GM12878 (cell line): ENCODE data around the gene SETD1B. TPM values are rescaled to one million over a fixed set of nuclear protein-coding genes. Genes with fewer than 3 reads are reported as not detected.

Experiments
- ATAC-seq: fragments of 200-7000 bp; cut with Tn5 transposase; 3 replicates; pipeline ENCODE4 v1.9.1; 2020; ENCODE audit warnings: mild to moderate bottlenecking, moderate library complexity
- BruUV-seq: library from RNA; stranded (reverse); fragments of 400-500 nt; replicated peaks from 2 replicates; lab custom pipeline; 2021; lab: Mats Ljungman, UMichigan
- CTCF ChIA-PET: fragments of 300-600 bp; sonication (Branson Sonifier 250); formaldehyde crosslinking; extraction: SDS; loops from one replicate; lab custom pipeline; 2021; ENCODE audit warnings: inconsistent platforms; lab: Yijun Ruan, JAX
- POLR2A ChIA-PET: fragments of 350-600 bp; formaldehyde crosslinking; extraction: SDS; loops from one replicate; lab custom pipeline; 2021; ENCODE audit warnings: inconsistent platforms; lab: Charles Lee
- RAD21 ChIA-PET: fragments of 300-600 bp; sonication (Branson Sonifier 250); formaldehyde crosslinking; loops from one replicate; lab custom pipeline; 2023; ENCODE audit warnings: antibody characterized with exemption; ENCODE audit not compliant: unreplicated experiment; lab: Charles Lee
- SMC1A ChIA-PET: fragments of 300-600 bp; sonication (Branson Sonifier 250); formaldehyde crosslinking; loops from one replicate; lab custom pipeline; 2023; ENCODE audit not compliant: unreplicated experiment, uncharacterized antibody; lab: Charles Lee
- DNase-seq: peaks from one replicate; pipeline ENCODE4 v3.0.0-alpha.2; 2011; ENCODE audit warnings: low read depth, low spot score
- FAIRE-seq: peaks from 3 replicates; lab custom pipeline; 2011; peaks lifted over from hg19 to GRCh38; lab: Jason Lieb, UNC
- H2AFZ ChIP-seq: 2 replicates; pipeline ENCODE4 v1.6.0; 2011; ENCODE audit warnings: low read depth, low read length, control low read depth; ENCODE audit not compliant: control insufficient read depth
- H3K27ac ChIP-seq: 2 replicates; pipeline ENCODE4 v1.5.1; 2011; ENCODE audit warnings: control low read depth; ENCODE audit not compliant: control insufficient read depth, insufficient read depth
- H3K27me3 ChIP-seq, 2 experiments: replicated peaks in 1 of 2; 2 replicates each; pipeline versions ENCODE4 v1.6.0 to v1.6.1; 2011; ENCODE audit warnings: low read length in 1 of 2; ENCODE audit not compliant: control insufficient read depth in 2 of 2, insufficient read depth in 2 of 2
- H3K36me3 ChIP-seq, 2 experiments: 2 replicates each; pipeline ENCODE4 v1.5.1; 2011; ENCODE audit warnings: low read length in 1 of 2; ENCODE audit not compliant: control insufficient read depth in 2 of 2, insufficient read depth in 2 of 2
- H3K4me1 ChIP-seq: 2 replicates; pipeline ENCODE4 v1.6.1; 2011; ENCODE audit warnings: mild to moderate bottlenecking, low read length, moderate library complexity, mixed read lengths; ENCODE audit not compliant: control insufficient read depth, insufficient read depth
- H3K4me2 ChIP-seq: 2 replicates; pipeline ENCODE4 v1.6.0; 2011; ENCODE audit warnings: control low read depth; ENCODE audit not compliant: control insufficient read depth, insufficient read depth
- H3K4me3 ChIP-seq: fragments of 200-600 bp; sonication (generic); 2 replicates; pipeline ENCODE4 v1.5.1; 2016
- H3K79me2 ChIP-seq: 2 replicates; pipeline ENCODE4 v1.6.0; 2011; ENCODE audit warnings: low read length; ENCODE audit not compliant: control insufficient read depth, insufficient read depth
- H3K9ac ChIP-seq: 2 replicates; pipeline ENCODE4 v1.8.0; 2011; ENCODE audit warnings: low read length, control low read depth, mixed read lengths; ENCODE audit not compliant: control insufficient read depth, insufficient read depth
- H3K9me3 ChIP-seq: replicated peaks from 3 replicates; pipeline ENCODE4 v1.5.1; 2011; ENCODE audit warnings: mild to moderate bottlenecking, low read length; ENCODE audit not compliant: control insufficient read depth, insufficient read depth
- H4K20me1 ChIP-seq: 2 replicates; pipeline ENCODE4 v1.6.0; 2011; ENCODE audit not compliant: control insufficient read depth, insufficient read depth
- GABPA ChIP-seq: IDR thresholded peaks from 2 replicates; pipeline ENCODE4 v1.6.1; 2014; ENCODE audit warnings: antibody characterized with exemption, low read depth, mild to moderate bottlenecking, inconsistent platforms
- PBX3 ChIP-seq: IDR thresholded peaks from 2 replicates; pipeline ENCODE4 v1.6.1; 2011; ENCODE audit warnings: mild to moderate bottlenecking, low read depth, low read length, moderate library complexity; ENCODE audit not compliant: insufficient replicate concordance
- POU2F2 ChIP-seq: IDR thresholded peaks from 3 replicates; pipeline ENCODE4 v1.6.1; 2011; ENCODE audit warnings: low read depth, mild to moderate bottlenecking, low read length, borderline replicate concordance
- WGBS: methylation state at CpG from one replicate; pipeline ENCODE4 v1.1.6; 2016; ENCODE audit warnings: low lambda C conversion rate; ENCODE audit not compliant: insufficient replicate concordance, insufficient coverage; ENCODE audit errors: missing lambda C conversion rate; 5-methylcytosine and 5-hydroxymethylcytosine counted together
- in situ Hi-C: fragments of 300-500 bp; cut with MboI; formaldehyde crosslinking; loops from 9 replicates; pipeline ENCODE4 v1.14.3; 2018; ENCODE audit warnings: mixed read lengths
- intact Hi-C: fragments of 100-400 bp; cut with micrococcal nuclease; formaldehyde crosslinking; loops from one replicate; pipeline ENCODE4 v1.14.2; 2022; ENCODE audit not compliant: unreplicated experiment
- polyA plus RNA-seq, 11 experiments: library from polyadenylated mRNA; depleted of rRNA in 4 of 11; unstranded in 6 of 11; stranded (reverse) in 5 of 11; fragments of >200 nt; fragmentation: Nextera tagmentation in 4 of 11; fragmentation: Illumina TruSeq in 1 of 11; extraction: Ambion mirVana in 4 of 11; extraction: Trizol in 1 of 11; gene quantifications; 1 replicate in 1 of 11; 2 replicates in 10 of 11; pipeline versions ENCODE4 v1.2.1 to v1.2.3, GENCODE V29; 2011 to 2016; ENCODE audit warnings: inconsistent platforms in 2 of 11, missing spikeins in 2 of 11, low read depth in 1 of 11
- total RNA-seq, 4 experiments: library from RNA; depleted of rRNA in 3 of 4; stranded (reverse); fragments of >200 nt in 3 of 4; fragmentation: Illumina TruSeq in 1 of 4; extraction: Trizol in 1 of 4; gene quantifications; 2 replicates each; pipeline versions ENCODE4 v1.2.1 to v1.2.3, GENCODE V29; 2013 to 2021
- TF ChIP-seq, protein P1 (sequence below), 3 experiments: IDR thresholded peaks in 2 of 3; conservative IDR thresholded peaks in 1 of 3; 2 replicates each; pipeline ENCODE4 v1.5.1; 2011; ENCODE audit warnings: low read depth in 3 of 3, low read length in 3 of 3, mild to moderate bottlenecking in 3 of 3, control low read depth in 2 of 3, moderate library complexity in 2 of 3, inconsistent platforms in 1 of 3, mixed read lengths in 1 of 3; ENCODE audit not compliant: control insufficient read depth in 2 of 3, insufficient read depth in 1 of 3; ENCODE audit errors: extremely low read depth in 1 of 3

The SETD1B gene
- total and polyA plus RNA-seq, 10 of the 15 experiments (the other 5 are each of a cell fraction or from before 2014, with no cell fraction given): 0.50 to 17.3 (median 1.6) TPM

DNA sequence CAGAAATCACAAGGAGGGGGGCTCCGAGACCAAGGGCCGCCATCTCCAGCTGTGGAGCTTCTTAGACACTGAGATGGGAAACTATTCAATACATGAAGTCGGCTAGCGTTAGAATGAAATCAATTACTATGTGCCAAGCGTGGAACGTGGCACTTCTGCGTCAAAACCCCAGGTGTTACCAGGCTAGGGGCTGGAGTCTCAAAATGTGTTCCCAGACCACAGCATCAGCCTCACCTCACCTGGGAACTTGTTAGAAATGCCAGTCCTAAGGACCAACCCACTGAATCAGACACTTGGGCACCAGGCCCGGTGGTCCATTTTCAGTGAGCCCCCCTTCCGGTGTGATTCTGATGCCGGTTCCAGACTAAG, 5.0 kb upstream of the SETD1B start:
- no peaks in the 10 kb centered on the region for H3K9me3 ChIP-seq
- no peak for TF ChIP-seq GABPA
- TF ChIP-seq POU2F2: 0 out of 3 replicates have a peak, but pooled peaks have one; percentile 10
- ChIA-PET SMC1A (interaction anchor here (1.3 to 10.5 kb wide), 3 partner anchors 8 to 89 kb away, joined by 6 to 226 read pairs (median 7); partner anchors contain the start of genes PSMD9 and SETD1B), CTCF (interaction anchor here (0.6 to 16.2 kb wide), 8 partner anchors 9 to 170 kb away, joined by 3 to 565 read pairs (median 4); partner anchors contain the start of genes CFAP251, PSMD9 and SETD1B), RAD21 (interaction anchor here (0.6 to 11.7 kb wide), 4 partner anchors 9 to 310 kb away, joined by 3 to 395 read pairs (median 3); partner anchors contain the start of gene SETD1B), POLR2A (interaction anchor here (0.5 to 6.2 kb wide), 3 partner anchors 8 to 727 kb away, joined by 3 to 48 read pairs (median 6); no protein-coding TSS in a partner anchor)
- peaks cover 50% of the 10 kb centered on the region for H3K79me2 ChIP-seq
- H3K9ac ChIP-seq: peak overlapping the region; percentile 51; the same call in 1 of the 2 replicates
- H2AFZ ChIP-seq: no peak overlapping the region
- peaks cover 21% of the 10 kb centered on the region for H3K4me1 ChIP-seq
- no peak for ATAC-seq
- no peak for DNase-seq
- WGBS: 87% methylated on average over 10 of the region's 10 CpGs
- no peak for FAIRE-seq
- H3K36me3 ChIP-seq: peaks cover 10 to 15% of the 10 kb centered on the region in 2 experiments; a peak in 3 of 4 replicates
- peak overlapping the region; percentile 58 for H3K4me3 ChIP-seq
- in situ Hi-C loops: loop anchor here (5.0 kb wide), 1 partner anchor 89 kb away; the partner anchor contains the start of gene PSMD9
- H4K20me1 ChIP-seq: no peaks in the 10 kb centered on the region; the same call in 1 of the 2 replicates
- peak overlapping the region; percentile 35 for H3K27ac ChIP-seq
- BruUV-seq: no TSS peak
- H3K4me2 ChIP-seq: peak overlapping the region; percentile 76
- no peaks in the 10 kb centered on the region for H3K27me3 ChIP-seq
- intact Hi-C loops: no loop called here

- ATAC-seq (peak; percentile 6), FAIRE-seq (peak; percentile 52), DNase-seq (no peak)
- CTCF ChIA-PET: interaction anchor here (1.1 to 16.2 kb wide), 6 partner anchors 8 to 119 kb away, joined by 3 to 565 read pairs (median 47); partner anchors contain the start of genes CFAP251, PSMD9 and SETD1B
- Histone ChIP-seq H3K4me2 (peak overlapping the region; percentile 88), H3K4me1 (peaks cover 20% of the 10 kb centered on the region), H3K9ac (peak overlapping the region; percentile 100), H3K4me3 (peak overlapping the region; percentile 99), H2AFZ (no peak overlapping the region; the same call in 1 of the 2 replicates), H3K27me3 (no peaks in the 10 kb centered on the region), H3K27ac (peak overlapping the region; percentile 97), H3K9me3 (no peaks in the 10 kb centered on the region), H3K79me2 (peaks cover 50% of the 10 kb centered on the region), H3K36me3 (peaks cover 10 to 15% of the 10 kb centered on the region in 2 experiments; a peak in 3 of 4 replicates), H4K20me1 (no peaks in the 10 kb centered on the region; the same call in 1 of the 2 replicates)
- RAD21 ChIA-PET: interaction anchor here (1.2 to 11.7 kb wide), 2 partner anchors 8 to 30 kb away, joined by 3 to 395 read pairs; partner anchors contain the start of gene SETD1B
- no TSS peak for BruUV-seq
- intact Hi-C loops (no loop called here), in situ Hi-C loops (loop anchor here (5.0 kb wide), 1 partner anchor 88 kb away; the partner anchor contains the start of gene PSMD9)
- POLR2A ChIA-PET: interaction anchor here (0.5 to 10.1 kb wide), 4 partner anchors 7 to 726 kb away, joined by 3 to 155 read pairs (median 26); partner anchors contain the start of gene RHOF
- 29% methylated on average over 18 of the region's 30 CpGs for WGBS
- SMC1A ChIA-PET: interaction anchor here (1.1 to 10.5 kb wide), 4 partner anchors 8 to 89 kb away, joined by 3 to 226 read pairs (median 6); partner anchors contain the start of genes PSMD9 and SETD1B
- TF ChIP-seq, protein P1, sequence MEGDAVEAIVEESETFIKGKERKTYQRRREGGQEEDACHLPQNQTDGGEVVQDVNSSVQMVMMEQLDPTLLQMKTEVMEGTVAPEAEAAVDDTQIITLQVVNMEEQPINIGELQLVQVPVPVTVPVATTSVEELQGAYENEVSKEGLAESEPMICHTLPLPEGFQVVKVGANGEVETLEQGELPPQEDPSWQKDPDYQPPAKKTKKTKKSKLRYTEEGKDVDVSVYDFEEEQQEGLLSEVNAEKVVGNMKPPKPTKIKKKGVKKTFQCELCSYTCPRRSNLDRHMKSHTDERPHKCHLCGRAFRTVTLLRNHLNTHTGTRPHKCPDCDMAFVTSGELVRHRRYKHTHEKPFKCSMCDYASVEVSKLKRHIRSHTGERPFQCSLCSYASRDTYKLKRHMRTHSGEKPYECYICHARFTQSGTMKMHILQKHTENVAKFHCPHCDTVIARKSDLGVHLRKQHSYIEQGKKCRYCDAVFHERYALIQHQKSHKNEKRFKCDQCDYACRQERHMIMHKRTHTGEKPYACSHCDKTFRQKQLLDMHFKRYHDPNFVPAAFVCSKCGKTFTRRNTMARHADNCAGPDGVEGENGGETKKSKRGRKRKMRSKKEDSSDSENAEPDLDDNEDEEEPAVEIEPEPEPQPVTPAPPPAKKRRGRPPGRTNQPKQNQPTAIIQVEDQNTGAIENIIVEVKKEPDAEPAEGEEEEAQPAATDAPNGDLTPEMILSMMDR (IDR thresholded peaks at IDR 0.05 in 2 of 3, conservative IDR thresholded peaks at IDR 0.05 in 1 of 3; ENCODE audit: control insufficient read depth in 2 of 3, extremely low read depth in 1 of 3, insufficient read depth in 1 of 3, low read depth in 3 of 3, low read length in 3 of 3): 0 out of 6 replicates have a peak, but pooled peaks of 1 of the 3 experiments have one; percentile 2
- peak; percentile 87 for TF ChIP-seq PBX3
These were observed 4.5 kb upstream of the SETD1B start for GRCh38 chr12:121799156-121799841.
